GM12864 (cell line): ENCODE data around the gene TMC5.
"Not testable (repeated sequence)": the region's sequence is repeated elsewhere in the genome, so short reads cannot be mapped to it uniquely, and the experiment has no call there.

Source experiments
- DNase-seq: peaks from one replicate; pipeline ENCODE4 v3.0.0-alpha.2; 2011; ENCODE audit warnings: low read depth
- H3K4me3 ChIP-seq: 2 replicates; pipeline ENCODE4 v1.5.1; 2011; ENCODE audit warnings: mild to moderate bottlenecking, low read depth, low read length, control low read depth
- CTCF ChIP-seq: IDR thresholded peaks from 2 replicates; pipeline ENCODE4 v1.5.1; 2011; ENCODE audit warnings: low read depth, mild to moderate bottlenecking, moderate library complexity, low read length, control low read depth, inconsistent platforms; ENCODE audit errors: missing control alignments

Gene TMC5

GRCh38 chr16:19380328-19380727 lies 37.4 kb upstream of the TMC5 start:
- H3K4me3 ChIP-seq = no peak overlapping the region
- no peak for DNase-seq
- no peak for TF ChIP-seq CTCF

- H3K4me3 ChIP-seq = no peak overlapping the region
- DNase-seq = no peak
- TF ChIP-seq CTCF = no peak
These were observed 35.4 kb upstream of the TMC5 start for GRCh38 chr16:19382084-19382801.

GRCh38 chr16:19382887-19383816 lies 34.5 kb upstream of the TMC5 start:
- no peak for DNase-seq
- no peak overlapping the region for H3K4me3 ChIP-seq
- TF ChIP-seq CTCF = no peak

GRCh38 chr16:19384656-19385055 lies 33.0 kb upstream of the TMC5 start:
- TF ChIP-seq CTCF = no peak
- no peak overlapping the region for H3K4me3 ChIP-seq
- DNase-seq = no peak

- no peak for TF ChIP-seq CTCF
- DNase-seq = no peak
- no peak overlapping the region for H3K4me3 ChIP-seq
These were observed 31.2 kb upstream of the TMC5 start for GRCh38 chr16:19386525-19386924.

GRCh38 chr16:19389246-19389645 lies 28.4 kb upstream of the TMC5 start:
- no peak overlapping the region for H3K4me3 ChIP-seq
- DNase-seq = no peak
- peak; percentile 61 for TF ChIP-seq CTCF

- not testable (repeated sequence) for DNase-seq, H3K4me3 ChIP-seq
These were observed 26.4 kb upstream of the TMC5 start for GRCh38 chr16:19391185-19391776.
